ENCODE measurements around the gene AEBP2.

DNA sequence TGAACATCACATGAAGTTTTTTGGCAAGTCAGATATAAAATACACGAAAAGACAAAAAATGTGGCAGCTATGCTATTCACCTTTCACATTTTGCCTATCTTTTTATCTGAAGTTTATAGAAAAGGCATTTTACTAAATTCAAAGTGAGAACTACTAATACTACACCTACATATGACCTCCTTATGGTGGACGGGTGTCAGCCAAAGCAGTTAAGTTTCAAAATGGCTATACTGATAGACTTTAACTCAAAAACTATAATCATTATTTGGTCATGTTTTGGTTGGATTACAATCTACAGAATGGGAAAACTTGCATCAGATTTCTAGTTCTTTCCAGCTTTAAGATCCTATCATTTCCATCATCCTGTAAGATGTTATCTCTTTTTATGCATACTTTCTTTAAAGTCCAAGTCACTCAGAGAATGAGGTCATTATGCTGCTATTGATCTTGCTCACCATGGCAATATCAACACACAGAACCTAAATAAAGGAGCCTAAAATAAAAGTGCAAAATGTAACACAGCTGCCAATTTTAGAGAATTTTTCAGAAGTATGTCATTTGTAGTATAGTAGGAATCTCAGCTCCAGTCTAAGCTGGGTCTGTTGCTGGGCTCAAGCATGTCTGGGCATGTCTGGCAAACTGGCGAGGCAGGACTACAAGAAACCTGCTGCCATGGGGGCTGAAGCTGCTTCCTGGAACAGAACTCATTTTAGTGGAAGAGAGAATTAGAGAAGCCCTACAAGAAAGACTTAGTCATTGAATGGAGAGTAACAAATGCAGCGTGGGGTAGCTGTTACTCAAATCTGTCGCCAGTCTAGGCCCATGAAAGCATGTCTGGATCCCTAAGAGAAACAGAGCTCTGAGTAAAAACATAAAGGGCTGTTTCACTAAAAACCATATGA lies 7.6 kb upstream of the AEBP2 start:
- TF ChIP-seq, protein P1, sequence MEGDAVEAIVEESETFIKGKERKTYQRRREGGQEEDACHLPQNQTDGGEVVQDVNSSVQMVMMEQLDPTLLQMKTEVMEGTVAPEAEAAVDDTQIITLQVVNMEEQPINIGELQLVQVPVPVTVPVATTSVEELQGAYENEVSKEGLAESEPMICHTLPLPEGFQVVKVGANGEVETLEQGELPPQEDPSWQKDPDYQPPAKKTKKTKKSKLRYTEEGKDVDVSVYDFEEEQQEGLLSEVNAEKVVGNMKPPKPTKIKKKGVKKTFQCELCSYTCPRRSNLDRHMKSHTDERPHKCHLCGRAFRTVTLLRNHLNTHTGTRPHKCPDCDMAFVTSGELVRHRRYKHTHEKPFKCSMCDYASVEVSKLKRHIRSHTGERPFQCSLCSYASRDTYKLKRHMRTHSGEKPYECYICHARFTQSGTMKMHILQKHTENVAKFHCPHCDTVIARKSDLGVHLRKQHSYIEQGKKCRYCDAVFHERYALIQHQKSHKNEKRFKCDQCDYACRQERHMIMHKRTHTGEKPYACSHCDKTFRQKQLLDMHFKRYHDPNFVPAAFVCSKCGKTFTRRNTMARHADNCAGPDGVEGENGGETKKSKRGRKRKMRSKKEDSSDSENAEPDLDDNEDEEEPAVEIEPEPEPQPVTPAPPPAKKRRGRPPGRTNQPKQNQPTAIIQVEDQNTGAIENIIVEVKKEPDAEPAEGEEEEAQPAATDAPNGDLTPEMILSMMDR (optimal IDR thresholded peaks at IDR 0.05 in 1 of 3, IDR thresholded peaks at IDR 0.05 in 1 of 3, conservative IDR thresholded peaks at IDR 0.05 in 1 of 3; ENCODE audit: extremely low read depth in 1 of 3, insufficient read depth in 2 of 3, low read length in 3 of 3): no peak
- TF ChIP-seq EZH2 (IDR thresholded peaks at IDR 0.05; ENCODE audit: low read length): no peak
